Esophagus squamous epithelium (tissue), 4 donors: ENCODE data around the gene EFS.

ENCODE experiments used
- CTCF ChIP-seq, 6 experiments: fragments of 450-650 bp in 4 of 6; fragments of 200-600 bp in 2 of 6; sonication (generic) in 2 of 6; IDR thresholded peaks; one replicate each; pipeline ENCODE4 v1.5.1; 2016 to 2019; ENCODE audit warnings: antibody characterized with exemption in 6 of 6, mild to moderate bottlenecking in 4 of 6, moderate library complexity in 4 of 6
- POLR2A ChIP-seq, 4 donors: fragments of 450-650 bp; IDR thresholded peaks; one replicate each; pipeline ENCODE4 v1.6.1; 2017; ENCODE audit warnings: antibody characterized with exemption in 4 of 4, mild to moderate bottlenecking in 4 of 4, moderate library complexity in 3 of 4

GRCh38 chr14:23352506-23353432, 12.2 kb downstream of the EFS start, which contains the start of gene SLC22A17:
- TF ChIP-seq CTCF (IDR thresholded peaks at IDR 0.05) (no peak), POLR2A (IDR thresholded peaks at IDR 0.05) (peak in 2 of 4 donors; percentile 27 to 56)
